Activated T-cell treated with anti-CD3 and anti-CD28 coated beads for 1 hour (primary cell): ENCODE data around the gene CAPN1.
"Not testable (repeated sequence)": the region's sequence is repeated elsewhere in the genome, so short reads cannot be mapped to it uniquely, and the experiment has no call there.

Experiments used
- DNase-seq: peaks from one replicate; pipeline ENCODE4 v3.0.0-alpha.2; 2020; ENCODE audit warnings: low read depth

CAPN1 gene

DNA sequence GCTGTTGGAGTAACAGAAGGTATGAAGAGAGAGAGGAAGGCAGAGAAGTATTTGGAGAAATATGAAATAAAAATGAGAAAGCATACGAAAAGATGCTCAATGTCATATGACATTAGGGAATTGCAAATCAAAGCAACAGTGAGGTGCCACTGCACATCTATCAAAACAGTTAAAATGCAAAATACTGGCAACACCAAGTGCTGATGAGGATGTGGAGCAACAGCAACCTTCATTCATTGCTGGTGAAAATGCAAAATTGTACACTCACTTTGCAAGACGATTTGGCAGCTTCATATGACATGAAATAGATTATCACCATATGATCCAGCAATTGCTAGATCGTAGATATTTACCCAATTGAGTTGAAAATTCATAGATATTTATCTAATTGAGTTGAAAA is 21.1 kb upstream of the CAPN1 start:
- no peak for DNase-seq

- no peak for DNase-seq
These were observed 18.0 kb upstream of the CAPN1 start for GRCh38 chr11:65163684-65164083.

- no peak for DNase-seq
These were observed 16.1 kb upstream of the CAPN1 start for GRCh38 chr11:65165410-65166317.

DNA sequence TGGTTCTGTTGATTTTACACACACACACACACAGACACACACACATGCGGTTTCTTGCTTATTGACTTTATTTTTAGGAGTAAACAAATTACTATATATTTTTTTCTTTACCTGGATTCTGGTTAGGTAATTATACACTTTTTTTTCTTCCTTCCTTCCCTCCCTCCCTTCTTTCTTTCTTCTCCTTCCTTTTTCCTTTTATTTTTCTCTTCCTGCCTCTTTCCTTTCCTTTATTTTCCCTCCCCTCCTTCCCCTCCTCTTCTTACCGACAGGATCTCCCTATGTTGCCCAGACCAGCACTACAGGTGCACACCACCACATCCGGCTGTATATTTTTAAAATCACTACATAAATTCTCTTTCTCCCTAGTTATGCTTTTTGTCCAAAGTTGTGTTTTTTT is 14.8 kb upstream of the CAPN1 start:
- DNase-seq = no peak

- DNase-seq = no peak
These were observed 14.1 kb upstream of the CAPN1 start for GRCh38 chr11:65167656-65168055.

- DNase-seq = no peak
These were observed 12.5 kb upstream of the CAPN1 start for GRCh38 chr11:65169164-65169641.

DNA sequence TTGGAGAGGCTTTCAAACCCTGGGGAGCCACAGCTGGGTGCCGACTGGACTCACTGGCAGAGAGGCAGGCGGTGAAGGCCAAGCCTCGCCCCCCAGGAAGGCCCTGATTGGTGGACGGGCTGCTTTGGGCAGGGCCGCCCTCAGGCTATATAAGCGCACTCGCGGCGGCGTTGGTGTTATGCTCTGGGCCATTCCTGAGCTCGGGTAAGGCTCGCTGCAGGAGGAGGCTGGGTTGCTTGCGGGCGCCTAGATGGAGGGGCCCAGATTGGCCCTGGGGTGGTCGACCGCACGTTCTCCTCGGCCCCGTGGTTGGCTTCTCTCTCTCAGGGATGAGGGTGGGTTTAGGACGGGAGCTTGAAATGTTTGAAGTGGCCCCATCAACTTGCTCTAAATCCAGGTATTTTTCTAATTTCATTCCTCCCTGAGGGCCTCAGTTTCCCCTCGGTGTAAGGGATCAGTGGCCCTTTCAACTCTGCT is 11.6 kb upstream of the CAPN1 start, which contains the start of gene SPDYC:
TSS of gene SPDYC (plus strand) at position 176 of the 477 bp plus-strand sequence. CDS start 1,125 bp downstream, outside the sequence.
- no peak for DNase-seq

- DNase-seq = no peak
These were observed 9.1 kb upstream of the CAPN1 start for GRCh38 chr11:65172600-65172999.

- not testable (repeated sequence) for DNase-seq
These were observed 7.1 kb upstream of the CAPN1 start for GRCh38 chr11:65174571-65175010.

- peak; percentile 42 for DNase-seq
These were observed 705 bp upstream of the CAPN1 start for GRCh38 chr11:65180877-65181568.

GRCh38 chr11:65182258-65183170 is 786 bp downstream of the CAPN1 start:
- no peak for DNase-seq

GRCh38 chr11:65183201-65183891 is 1.6 kb downstream of the CAPN1 start:
- DNase-seq = no peak

GRCh38 chr11:65184146-65184545 is 2.4 kb downstream of the CAPN1 start:
- DNase-seq = no peak

- no peak for DNase-seq
These were observed 3.4 kb downstream of the CAPN1 start for GRCh38 chr11:65185171-65185570.

GRCh38 chr11:65185869-65186341 is 4.2 kb downstream of the CAPN1 start:
- DNase-seq = no peak

- DNase-seq = no peak
These were observed 5.0 kb downstream of the CAPN1 start for GRCh38 chr11:65186701-65187100.

DNA sequence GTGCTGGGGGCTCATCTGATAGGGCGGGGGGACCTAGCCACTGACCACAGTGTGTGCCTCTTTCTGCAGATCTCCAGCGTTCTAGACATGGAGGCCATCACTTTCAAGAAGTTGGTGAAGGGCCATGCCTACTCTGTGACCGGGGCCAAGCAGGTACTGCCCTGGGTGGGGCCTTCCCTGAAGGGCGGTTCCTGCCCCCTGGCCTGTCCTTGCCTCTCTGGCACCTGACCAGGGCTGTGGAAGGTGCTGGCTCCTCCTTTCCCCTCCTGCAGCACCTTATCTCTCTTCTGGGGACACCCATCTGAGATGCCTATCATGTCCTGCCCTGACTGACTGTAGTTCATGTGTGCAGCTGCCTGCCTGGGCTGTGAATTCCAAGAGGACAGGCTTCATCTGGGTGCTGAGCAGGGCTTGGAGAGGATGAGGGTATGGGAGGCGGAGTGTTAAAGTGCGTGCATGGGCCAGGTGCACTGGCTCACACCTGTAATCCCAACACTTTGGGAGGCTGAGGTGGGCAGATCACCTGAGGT is 5.5 kb downstream of the CAPN1 start:
- DNase-seq = no peak

- no peak for DNase-seq
These were observed 6.3 kb downstream of the CAPN1 start for GRCh38 chr11:65187971-65188461.

DNA sequence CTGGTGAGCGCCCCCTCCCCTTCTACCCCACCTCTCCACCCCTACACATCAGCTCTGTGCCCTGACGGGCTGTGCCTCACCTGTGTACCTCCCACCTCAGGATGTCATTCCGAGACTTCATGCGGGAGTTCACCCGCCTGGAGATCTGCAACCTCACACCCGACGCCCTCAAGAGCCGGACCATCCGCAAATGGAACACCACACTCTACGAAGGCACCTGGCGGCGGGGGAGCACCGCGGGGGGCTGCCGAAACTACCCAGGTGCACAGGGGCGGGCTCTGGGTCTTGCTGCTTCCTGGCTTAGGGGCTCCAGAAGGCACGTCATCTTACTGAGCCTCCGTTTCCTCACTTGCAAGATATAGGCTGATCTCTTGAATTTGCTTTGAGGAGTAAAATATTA is 6.8 kb downstream of the CAPN1 start:
- no peak for DNase-seq

DNA sequence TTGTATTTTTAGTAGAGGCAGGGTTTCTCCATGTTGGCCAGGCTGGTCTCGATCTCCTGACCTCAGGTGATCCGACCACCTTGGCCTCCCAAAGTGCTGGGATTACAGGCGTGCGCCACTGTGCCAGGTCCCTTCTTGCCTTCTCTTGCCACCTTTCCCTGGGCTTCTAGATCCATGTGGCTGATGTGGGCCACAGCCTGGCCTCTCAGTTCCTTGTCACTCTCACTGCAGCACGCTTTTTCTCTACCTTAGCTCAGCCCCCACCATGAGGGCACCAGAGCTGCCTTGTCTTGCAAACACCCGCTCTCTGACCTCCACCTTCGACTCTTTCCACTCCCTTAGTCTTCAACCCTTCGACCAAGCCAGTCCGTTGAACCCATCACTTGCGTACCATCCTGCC is 7.5 kb downstream of the CAPN1 start:
- DNase-seq = no peak

GRCh38 chr11:65194564-65194963 is 12.8 kb downstream of the CAPN1 start:
- no peak for DNase-seq
